ENCODE results near the gene MARCHF2. TPM values are rescaled to one million over a fixed set of nuclear protein-coding genes. Genes with fewer than 3 reads are reported as not detected.
A peak's percentile ranks its signal among the peaks of the same experiment; 100 is the strongest.
"Not testable (repeated sequence)": the region's sequence is repeated elsewhere in the genome, so short reads cannot be mapped to it uniquely, and the experiment has no call there.

Gene MARCHF2, protein sequence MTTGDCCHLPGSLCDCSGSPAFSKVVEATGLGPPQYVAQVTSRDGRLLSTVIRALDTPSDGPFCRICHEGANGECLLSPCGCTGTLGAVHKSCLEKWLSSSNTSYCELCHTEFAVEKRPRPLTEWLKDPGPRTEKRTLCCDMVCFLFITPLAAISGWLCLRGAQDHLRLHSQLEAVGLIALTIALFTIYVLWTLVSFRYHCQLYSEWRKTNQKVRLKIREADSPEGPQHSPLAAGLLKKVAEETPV
- polyA plus RNA-seq (ENCODE audit: insufficient read length in 3 of 3): 10 to 100 TPM; 10.7 to 13.4 (median 11.6) TPM

- peak; percentile 86 to 91 (median 89) for DNase-seq (ENCODE audit: low read depth in 3 of 3, low spot score in 2 of 3)
Measured at GRCh38 chr19:8412783-8413628, at the start of gene MARCHF2. TSS of gene MARCHF2 (plus strand) at chr19:8413305. CDS start at chr19:8421841, 8,536 bp downstream.

- no peak for DNase-seq (ENCODE audit: low read depth in 3 of 3, low spot score in 2 of 3)
Measured at GRCh38 chr19:8363803-8364771, 49.0 kb upstream of the MARCHF2 start, which contains the start of gene ANGPTL4. TSS of gene ANGPTL4 (plus strand) at chr19:8364155. CDS start at chr19:8364322, 167 bp downstream.

DNA sequence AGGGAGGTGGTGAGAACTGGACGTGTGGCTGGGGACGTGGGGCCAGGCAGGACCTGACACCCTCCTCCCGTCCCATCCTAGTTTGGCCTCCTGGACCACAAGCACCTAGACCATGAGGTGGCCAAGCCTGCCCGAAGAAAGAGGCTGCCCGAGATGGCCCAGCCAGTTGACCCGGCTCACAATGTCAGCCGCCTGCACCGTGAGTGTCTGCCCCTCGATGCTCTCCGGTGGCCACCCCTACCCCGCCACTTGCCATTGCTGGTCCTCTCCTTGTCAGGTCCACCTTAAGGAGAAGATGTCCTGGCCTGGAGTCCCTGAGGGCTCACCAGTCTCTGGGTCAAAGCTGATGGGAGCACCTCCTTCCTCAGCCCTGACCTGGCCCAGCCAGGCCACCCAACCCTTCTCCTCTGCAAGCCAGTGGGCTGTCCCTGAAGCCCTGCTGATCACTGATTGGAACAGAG is 47.0 kb upstream of the MARCHF2 start:
- DNase-seq (ENCODE audit: low read depth in 3 of 3, low spot score in 2 of 3): no peak

DNA sequence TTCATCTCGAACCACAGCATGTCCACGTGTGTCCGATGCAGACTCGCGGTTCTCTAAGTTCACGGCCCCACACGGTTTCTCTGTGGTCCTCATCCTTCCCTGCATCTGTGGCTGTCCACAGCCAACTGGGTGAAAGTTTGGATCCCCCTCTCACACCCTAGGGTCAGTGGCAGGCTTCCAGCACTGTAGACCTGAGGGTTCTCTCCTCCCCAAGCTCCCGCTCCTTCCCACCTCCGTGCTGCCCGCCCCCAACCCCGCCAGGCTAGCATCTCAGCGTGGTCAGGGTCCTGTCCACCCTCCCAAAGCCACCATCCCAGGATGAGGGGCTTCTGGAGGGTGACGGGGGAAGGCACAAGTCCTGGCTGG is 46.2 kb upstream of the MARCHF2 start:
- DNase-seq (ENCODE audit: low read depth in 3 of 3, low spot score in 2 of 3): no peak

GRCh38 chr19:8367327-8368001 is 45.6 kb upstream of the MARCHF2 start:
- peak in 2 of 3 donors; percentile 82 to 90 for DNase-seq (ENCODE audit: low read depth in 3 of 3, low spot score in 2 of 3)

GRCh38 chr19:8370176-8371010 is 42.7 kb upstream of the MARCHF2 start:
- no peak for DNase-seq (ENCODE audit: low read depth in 3 of 3, low spot score in 2 of 3)

- DNase-seq (ENCODE audit: low read depth in 3 of 3, low spot score in 2 of 3): no peak
Measured at GRCh38 chr19:8371011-8371804, 41.9 kb upstream of the MARCHF2 start.

- no peak for DNase-seq (ENCODE audit: low read depth in 3 of 3, low spot score in 2 of 3)
Measured at GRCh38 chr19:8373867-8374813, 39.0 kb upstream of the MARCHF2 start.

GRCh38 chr19:8375766-8376165 is 37.3 kb upstream of the MARCHF2 start:
- not testable (repeated sequence) for DNase-seq (ENCODE audit: low read depth in 3 of 3, low spot score in 2 of 3)

GRCh38 chr19:8376373-8376974 is 36.6 kb upstream of the MARCHF2 start:
- not testable (repeated sequence) for DNase-seq (ENCODE audit: low read depth in 3 of 3, low spot score in 2 of 3)

DNA sequence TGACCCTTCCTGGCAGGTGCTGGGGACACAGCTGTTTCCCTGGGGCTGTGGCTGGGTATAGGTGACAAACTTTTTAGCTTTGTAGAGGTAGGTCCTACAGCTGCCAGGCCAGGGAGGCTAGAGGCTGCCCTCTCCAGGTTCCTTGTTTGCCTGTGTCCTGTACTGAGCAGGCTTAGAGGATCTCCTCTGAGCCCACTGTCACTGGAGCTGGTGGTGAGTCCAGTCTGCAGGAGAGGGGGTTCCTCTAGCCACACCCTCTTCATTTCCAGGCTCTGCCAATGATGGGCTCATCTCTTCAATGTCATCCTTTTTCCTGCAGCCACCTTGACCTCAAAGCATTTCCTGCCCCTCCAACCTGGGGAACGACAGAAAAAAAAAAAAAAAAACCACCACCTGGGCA is 35.5 kb upstream of the MARCHF2 start:
- no peak for DNase-seq (ENCODE audit: low read depth in 3 of 3, low spot score in 2 of 3)

DNA sequence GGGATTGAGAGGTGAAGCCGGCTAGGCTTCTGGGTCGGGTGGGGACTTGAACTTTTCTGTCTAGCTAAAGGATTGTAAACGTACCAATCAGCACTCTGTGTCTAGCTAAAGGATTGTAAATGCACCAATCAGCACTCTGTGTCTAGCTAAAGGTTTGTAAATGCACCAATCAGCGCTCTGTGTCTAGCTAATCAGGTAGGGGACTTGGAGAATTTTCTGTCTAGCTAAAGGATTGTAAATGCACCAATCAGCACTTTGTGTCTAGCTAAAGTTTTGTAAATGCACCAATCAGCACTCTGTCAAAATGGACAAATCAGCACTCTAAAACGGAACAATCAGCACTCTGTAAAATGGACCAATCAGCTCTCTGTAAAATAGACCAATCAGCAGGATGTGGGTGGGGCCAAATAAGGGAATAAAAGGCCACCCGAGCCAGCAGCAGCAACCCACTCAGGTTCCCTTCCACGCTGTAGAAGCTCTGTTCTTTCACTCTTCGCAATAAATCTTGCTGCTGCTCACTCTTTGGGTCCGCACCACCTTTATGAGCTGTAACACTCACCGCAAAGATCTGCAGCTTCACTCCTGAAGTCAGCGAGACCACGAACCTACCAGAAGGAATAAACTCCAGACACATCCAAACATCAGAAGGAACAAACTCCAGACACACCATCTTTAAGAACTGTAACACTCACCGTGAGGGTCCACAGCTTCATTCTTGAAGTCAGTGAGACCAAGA is 33.8 kb upstream of the MARCHF2 start:
- DNase-seq (ENCODE audit: low read depth in 3 of 3, low spot score in 2 of 3): not testable (repeated sequence)

DNA sequence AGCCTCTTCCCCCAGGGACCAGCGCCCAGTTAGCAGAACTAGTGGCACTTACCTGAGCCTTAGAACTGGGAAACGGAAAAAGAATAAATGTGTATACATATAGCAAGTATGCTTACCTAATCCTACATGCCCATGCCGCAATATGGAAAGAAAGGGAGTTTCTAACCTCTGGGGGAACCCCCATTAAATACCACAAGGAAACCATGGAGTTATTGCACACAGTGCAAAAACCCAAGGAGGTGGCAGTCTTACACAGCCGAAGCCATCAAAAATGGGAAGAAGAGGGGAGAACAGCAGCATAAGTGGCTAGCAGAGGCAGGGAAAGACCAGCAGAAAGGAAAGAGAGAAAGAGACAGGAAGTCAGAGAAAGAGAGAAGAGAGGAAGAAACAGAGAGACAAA is 28.5 kb upstream of the MARCHF2 start:
- DNase-seq (ENCODE audit: low read depth in 3 of 3, low spot score in 2 of 3): not testable (repeated sequence)

- not testable (repeated sequence) for DNase-seq (ENCODE audit: low read depth in 3 of 3, low spot score in 2 of 3)
Measured at GRCh38 chr19:8385103-8385502, 28.0 kb upstream of the MARCHF2 start.

DNA sequence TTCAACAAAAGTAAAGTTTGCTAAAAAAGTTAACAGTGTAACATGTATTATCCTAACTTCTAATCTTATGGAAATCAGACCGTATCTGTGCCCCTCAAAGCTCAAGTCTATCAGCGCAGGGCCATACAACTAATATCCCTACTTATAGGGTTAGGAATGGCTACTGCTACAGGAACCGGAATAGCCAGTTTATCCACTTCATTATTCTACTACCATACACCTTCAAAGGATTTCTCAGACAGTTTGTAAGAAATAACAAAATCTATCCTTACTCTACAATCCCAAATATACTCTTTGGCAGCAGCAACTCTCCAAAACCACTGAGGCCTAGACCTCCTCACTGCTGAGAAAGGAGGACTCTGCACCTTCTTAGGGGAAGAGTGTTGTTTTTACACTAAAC is 27.5 kb upstream of the MARCHF2 start:
- DNase-seq (ENCODE audit: low read depth in 3 of 3, low spot score in 2 of 3): not testable (repeated sequence)

GRCh38 chr19:8386419-8386818 is 26.7 kb upstream of the MARCHF2 start:
- not testable (repeated sequence) for DNase-seq (ENCODE audit: low read depth in 3 of 3, low spot score in 2 of 3)

All from right renal cortex interstitium (tissue), 3 donors.